HEK293 (cell line): ENCODE results near the gene EIF4G3.

Experiments
- HOXC10 ChIP-seq: sonication (generic); formaldehyde crosslinking; IDR thresholded peaks from 2 replicates; pipeline ENCODE4 v1.8.1; 2023; ENCODE audit warnings: mild to moderate bottlenecking, missing genetic modification reagents
- KLF1 ChIP-seq: fragments of 450-650 bp; formaldehyde crosslinking; IDR thresholded peaks from 2 replicates; pipeline ENCODE4 v1.5.1; 2016; ENCODE audit warnings: missing biosample characterization, missing genetic modification characterization
- KLF10 ChIP-seq: fragments of 450-650 bp; IDR thresholded peaks from 2 replicates; pipeline ENCODE4 v1.5.1; 2018; ENCODE audit warnings: missing biosample characterization, mild to moderate bottlenecking, missing genetic modification characterization
- KLF8 ChIP-seq: fragments of 450-650 bp; formaldehyde crosslinking; IDR thresholded peaks from 2 replicates; pipeline ENCODE4 v1.5.1; 2016; ENCODE audit warnings: missing biosample characterization, missing genetic modification characterization
- KLF9 ChIP-seq: fragments of 450-650 bp; formaldehyde crosslinking; IDR thresholded peaks from 2 replicates; pipeline ENCODE4 v1.5.1; 2016; ENCODE audit warnings: missing biosample characterization, missing genetic modification characterization, low read depth
- OVOL3 ChIP-seq: fragments of 450-650 bp; formaldehyde crosslinking; IDR thresholded peaks from 2 replicates; pipeline ENCODE4 v1.5.1; 2016; ENCODE audit warnings: missing biosample characterization, missing genetic modification characterization
- SCRT1 ChIP-seq: fragments of 450-650 bp; formaldehyde crosslinking; IDR thresholded peaks from 2 replicates; pipeline ENCODE4 v1.5.1; 2016; ENCODE audit warnings: missing biosample characterization, missing genetic modification characterization, borderline replicate concordance
- SP2 ChIP-seq: fragments of 450-650 bp; formaldehyde crosslinking; IDR thresholded peaks from 2 replicates; pipeline ENCODE4 v1.5.1; 2016; ENCODE audit warnings: missing biosample characterization, missing genetic modification characterization
- SP3 ChIP-seq: fragments of 450-650 bp; formaldehyde crosslinking; IDR thresholded peaks from 2 replicates; pipeline ENCODE4 v1.5.1; 2016; ENCODE audit warnings: missing biosample characterization, missing genetic modification characterization
- SP7 ChIP-seq: fragments of 450-650 bp; formaldehyde crosslinking; IDR thresholded peaks from 2 replicates; pipeline ENCODE4 v1.5.1; 2016; ENCODE audit warnings: missing biosample characterization, missing genetic modification characterization
- TRIM28 ChIP-seq: IDR thresholded peaks from 2 replicates; pipeline ENCODE4 v1.6.1; 2011; ENCODE audit warnings: low read length, control low read depth, borderline replicate concordance
- WT1 ChIP-seq: fragments of 450-650 bp; formaldehyde crosslinking; IDR thresholded peaks from 2 replicates; pipeline ENCODE4 v1.5.1; 2016; ENCODE audit warnings: missing biosample characterization, missing genetic modification characterization
- ZBTB17 ChIP-seq: fragments of 450-650 bp; formaldehyde crosslinking; IDR thresholded peaks from 2 replicates; pipeline ENCODE4 v1.5.1; 2016; ENCODE audit warnings: missing biosample characterization, missing genetic modification characterization
- ZBTB21 ChIP-seq: fragments of 450-650 bp; formaldehyde crosslinking; IDR thresholded peaks from 2 replicates; pipeline ENCODE4 v1.5.1; 2017; ENCODE audit warnings: missing biosample characterization, missing genetic modification characterization
- ZFHX2 ChIP-seq: fragments of 450-650 bp; formaldehyde crosslinking; conservative IDR thresholded peaks from 2 replicates; pipeline ENCODE4 v1.5.1; 2016; ENCODE audit warnings: missing biosample characterization, missing genetic modification characterization
- ZNF114 ChIP-seq: fragments of 450-650 bp; formaldehyde crosslinking; IDR thresholded peaks from 2 replicates; pipeline ENCODE4 v1.5.0; 2017; ENCODE audit warnings: missing biosample characterization, missing genetic modification characterization
- ZNF140 ChIP-seq: fragments of 450-650 bp; formaldehyde crosslinking; IDR thresholded peaks from 2 replicates; pipeline ENCODE4 v1.5.1; 2016; ENCODE audit warnings: missing biosample characterization, missing genetic modification characterization
- ZNF169 ChIP-seq: fragments of 450-650 bp; formaldehyde crosslinking; IDR thresholded peaks from 2 replicates; pipeline ENCODE4 v1.5.1; 2016; ENCODE audit warnings: missing biosample characterization, missing genetic modification characterization
- ZNF362 ChIP-seq: fragments of 450-650 bp; formaldehyde crosslinking; IDR thresholded peaks from 2 replicates; pipeline ENCODE4 v1.5.1; 2016; ENCODE audit warnings: missing biosample characterization, missing genetic modification characterization
- ZNF433 ChIP-seq: fragments of 450-650 bp; formaldehyde crosslinking; IDR thresholded peaks from 2 replicates; pipeline ENCODE4 v1.5.1; 2016; ENCODE audit warnings: missing biosample characterization, missing genetic modification characterization, low read depth
- ZNF600 ChIP-seq: fragments of 450-650 bp; formaldehyde crosslinking; IDR thresholded peaks from 2 replicates; pipeline ENCODE4 v1.5.1; 2016; ENCODE audit warnings: missing biosample characterization, missing genetic modification characterization
- ZNF626 ChIP-seq: fragments of 450-650 bp; sonication (Bioruptor Pico); formaldehyde crosslinking; IDR thresholded peaks from 2 replicates; pipeline ENCODE4 v1.5.1; 2018; ENCODE audit warnings: missing biosample characterization, missing genetic modification characterization, inconsistent platforms
- ZNF639 ChIP-seq: fragments of 450-650 bp; formaldehyde crosslinking; IDR thresholded peaks from 2 replicates; pipeline ENCODE4 v1.5.1; 2016; ENCODE audit warnings: missing biosample characterization, missing genetic modification characterization
- ZNF660 ChIP-seq: fragments of 450-650 bp; IDR thresholded peaks from 2 replicates; pipeline ENCODE4 v1.5.1; 2018; ENCODE audit warnings: missing biosample characterization, mild to moderate bottlenecking, missing genetic modification characterization
- ZNF76 ChIP-seq: fragments of 450-650 bp; formaldehyde crosslinking; IDR thresholded peaks from 2 replicates; pipeline ENCODE4; 2016; ENCODE audit warnings: low read depth, missing biosample characterization, missing genetic modification characterization, borderline replicate concordance
- ZNF792 ChIP-seq: fragments of 450-650 bp; formaldehyde crosslinking; IDR thresholded peaks from 2 replicates; pipeline ENCODE4 v1.5.1; 2016; ENCODE audit warnings: missing biosample characterization, missing genetic modification characterization
- ZXDB ChIP-seq: fragments of 450-650 bp; formaldehyde crosslinking; IDR thresholded peaks from 2 replicates; pipeline ENCODE4 v1.5.1; 2016; ENCODE audit warnings: missing biosample characterization, missing genetic modification characterization
- TF ChIP-seq, protein P1 (sequence below): fragments of 450-650 bp; formaldehyde crosslinking; IDR thresholded peaks from 2 replicates; pipeline ENCODE4 v1.5.1; 2016; ENCODE audit warnings: missing biosample characterization, missing genetic modification characterization
- TF ChIP-seq, protein P2 (sequence below): fragments of 450-650 bp; formaldehyde crosslinking; IDR thresholded peaks from 2 replicates; pipeline ENCODE4 v1.5.1; 2016; ENCODE audit warnings: missing biosample characterization, missing genetic modification characterization
- TF ChIP-seq, protein P3 (sequence below): fragments of 450-650 bp; formaldehyde crosslinking; IDR thresholded peaks from 2 replicates; pipeline ENCODE4 v1.5.1; 2016; ENCODE audit warnings: missing biosample characterization, missing genetic modification characterization
- TF ChIP-seq, protein P4 (sequence below): sonication (generic); formaldehyde crosslinking; IDR thresholded peaks from 2 replicates; pipeline ENCODE4 v1.8.1; 2022; ENCODE audit warnings: mild to moderate bottlenecking, moderate library complexity, missing genetic modification reagents

EIF4G3 gene

DNA sequence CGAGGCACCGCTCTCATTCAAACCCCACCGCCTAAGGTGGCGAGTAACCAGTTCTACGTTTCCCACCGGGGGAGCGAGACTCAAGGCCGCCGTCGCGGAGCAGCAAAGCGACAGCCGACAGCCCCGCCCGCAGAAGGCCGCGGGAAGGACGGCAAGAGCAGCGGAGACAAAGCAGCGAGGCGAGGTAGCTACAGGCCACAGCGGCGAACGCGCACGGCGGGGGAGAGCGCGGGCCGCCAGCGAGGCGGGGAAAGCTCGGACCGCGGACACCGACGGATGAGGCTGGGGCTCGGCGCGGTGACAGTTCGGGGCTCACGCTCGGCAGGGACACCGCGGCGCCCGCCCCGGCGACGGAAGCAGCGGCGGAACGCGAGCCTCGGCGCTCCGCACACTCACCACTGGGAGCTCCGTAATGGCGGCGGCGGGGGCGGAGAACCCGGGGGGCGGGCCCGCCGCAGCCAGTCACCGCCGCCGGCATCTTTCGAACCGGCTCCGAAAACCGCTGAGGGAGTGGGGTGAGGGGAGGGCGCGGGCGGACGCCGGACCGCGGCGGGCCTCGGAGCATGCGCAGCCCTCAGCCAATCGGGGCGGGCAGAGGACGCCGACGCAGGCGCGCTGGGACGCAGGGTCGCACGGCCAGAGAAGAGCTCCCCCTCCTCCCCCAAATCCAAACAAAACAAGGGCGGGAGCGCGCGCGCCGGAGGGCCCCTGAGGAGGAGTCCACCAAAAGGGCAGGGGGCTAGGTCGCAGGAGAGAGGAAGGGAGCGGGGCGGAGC, 390.3 kb downstream of the EIF4G3 start (continued):
- TF ChIP-seq, protein P1, sequence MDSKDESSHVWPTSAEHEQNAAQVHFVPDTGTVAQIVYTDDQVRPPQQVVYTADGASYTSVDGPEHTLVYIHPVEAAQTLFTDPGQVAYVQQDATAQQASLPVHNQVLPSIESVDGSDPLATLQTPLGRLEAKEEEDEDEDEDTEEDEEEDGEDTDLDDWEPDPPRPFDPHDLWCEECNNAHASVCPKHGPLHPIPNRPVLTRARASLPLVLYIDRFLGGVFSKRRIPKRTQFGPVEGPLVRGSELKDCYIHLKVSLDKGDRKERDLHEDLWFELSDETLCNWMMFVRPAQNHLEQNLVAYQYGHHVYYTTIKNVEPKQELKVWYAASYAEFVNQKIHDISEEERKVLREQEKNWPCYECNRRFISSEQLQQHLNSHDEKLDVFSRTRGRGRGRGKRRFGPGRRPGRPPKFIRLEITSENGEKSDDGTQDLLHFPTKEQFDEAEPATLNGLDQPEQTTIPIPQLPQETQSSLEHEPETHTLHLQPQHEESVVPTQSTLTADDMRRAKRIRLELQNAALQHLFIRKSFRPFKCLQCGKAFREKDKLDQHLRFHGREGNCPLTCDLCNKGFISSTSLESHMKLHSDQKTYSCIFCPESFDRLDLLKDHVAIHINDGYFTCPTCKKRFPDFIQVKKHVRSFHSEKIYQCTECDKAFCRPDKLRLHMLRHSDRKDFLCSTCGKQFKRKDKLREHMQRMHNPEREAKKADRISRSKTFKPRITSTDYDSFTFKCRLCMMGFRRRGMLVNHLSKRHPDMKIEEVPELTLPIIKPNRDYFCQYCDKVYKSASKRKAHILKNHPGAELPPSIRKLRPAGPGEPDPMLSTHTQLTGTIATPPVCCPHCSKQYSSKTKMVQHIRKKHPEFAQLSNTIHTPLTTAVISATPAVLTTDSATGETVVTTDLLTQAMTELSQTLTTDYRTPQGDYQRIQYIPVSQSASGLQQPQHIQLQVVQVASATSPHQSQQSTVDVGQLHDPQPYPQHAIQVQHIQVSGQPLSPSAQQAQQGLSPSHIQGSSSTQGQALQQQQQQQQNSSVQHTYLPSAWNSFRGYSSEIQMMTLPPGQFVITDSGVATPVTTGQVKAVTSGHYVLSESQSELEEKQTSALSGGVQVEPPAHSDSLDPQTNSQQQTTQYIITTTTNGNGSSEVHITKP (tag by site-specific recombination), result peak; percentile 69
- no peak for TF ChIP-seq OVOL3
- TF ChIP-seq, protein P2, sequence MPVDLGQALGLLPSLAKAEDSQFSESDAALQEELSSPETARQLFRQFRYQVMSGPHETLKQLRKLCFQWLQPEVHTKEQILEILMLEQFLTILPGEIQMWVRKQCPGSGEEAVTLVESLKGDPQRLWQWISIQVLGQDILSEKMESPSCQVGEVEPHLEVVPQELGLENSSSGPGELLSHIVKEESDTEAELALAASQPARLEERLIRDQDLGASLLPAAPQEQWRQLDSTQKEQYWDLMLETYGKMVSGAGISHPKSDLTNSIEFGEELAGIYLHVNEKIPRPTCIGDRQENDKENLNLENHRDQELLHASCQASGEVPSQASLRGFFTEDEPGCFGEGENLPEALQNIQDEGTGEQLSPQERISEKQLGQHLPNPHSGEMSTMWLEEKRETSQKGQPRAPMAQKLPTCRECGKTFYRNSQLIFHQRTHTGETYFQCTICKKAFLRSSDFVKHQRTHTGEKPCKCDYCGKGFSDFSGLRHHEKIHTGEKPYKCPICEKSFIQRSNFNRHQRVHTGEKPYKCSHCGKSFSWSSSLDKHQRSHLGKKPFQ (tag by site-specific recombination), result peak; percentile 50; the same call in 1 of the 2 replicates
- TF ChIP-seq ZNF169 (tag by site-specific recombination), result peak; percentile 68; the same call in 1 of the 2 replicates
- peak; percentile 36 for TF ChIP-seq ZXDB (tag by site-specific recombination)
- peak; percentile 20; the same call in 1 of the 2 replicates for TF ChIP-seq SP7 (tag by site-specific recombination)
- TF ChIP-seq, protein P3, sequence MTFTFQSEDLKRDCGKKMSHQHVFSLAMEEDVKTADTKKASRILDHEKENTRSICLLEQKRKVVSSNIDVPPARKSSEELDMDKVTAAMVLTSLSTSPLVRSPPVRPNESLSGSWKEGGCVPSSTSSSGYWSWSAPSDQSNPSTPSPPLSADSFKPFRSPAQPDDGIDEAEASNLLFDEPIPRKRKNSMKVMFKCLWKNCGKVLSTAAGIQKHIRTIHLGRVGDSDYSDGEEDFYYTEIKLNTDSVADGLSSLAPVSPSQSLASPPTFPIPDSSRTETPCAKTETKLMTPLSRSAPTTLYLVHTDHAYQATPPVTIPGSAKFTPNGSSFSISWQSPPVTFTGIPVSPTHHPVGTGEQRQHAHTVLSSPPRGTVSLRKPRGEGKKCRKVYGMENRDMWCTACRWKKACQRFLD (tag by site-specific recombination), result no peak
- TF ChIP-seq ZNF660 (tag by site-specific recombination), result peak; percentile 87
- TF ChIP-seq SCRT1 (tag by site-specific recombination), result no peak
- TF ChIP-seq ZFHX2 (tag by site-specific recombination), result peak; percentile 87
- TF ChIP-seq WT1 (tag by site-specific recombination), result peak; percentile 45; the same call in 1 of the 2 replicates
- TF ChIP-seq SP2 (tag by site-specific recombination), result peak; percentile 69
- TF ChIP-seq KLF10 (tag by site-specific recombination), result peak; percentile 91
- peak; percentile 78 for TF ChIP-seq KLF9
- TF ChIP-seq KLF8 (tag by site-specific recombination), result peak; percentile 71
- TF ChIP-seq ZNF76, result peak; percentile 43; the same call in 1 of the 2 replicates
- peak; percentile 68; the same call in 1 of the 2 replicates for TF ChIP-seq ZNF792
- TF ChIP-seq ZBTB17 (tag by site-specific recombination), result peak; percentile 84
- TF ChIP-seq ZBTB21 (tag by site-specific recombination), result no peak
- no peak; the same call in 1 of the 2 replicates for TF ChIP-seq TRIM28
- peak; percentile 49; the same call in 1 of the 2 replicates for TF ChIP-seq ZNF600 (tag by site-specific recombination)
- TF ChIP-seq ZNF362, result no peak
- no peak for TF ChIP-seq ZNF140 (tag by site-specific recombination)
- no peak for TF ChIP-seq ZNF433 (tag by site-specific recombination)
- TF ChIP-seq ZNF626 (tag by site-specific recombination), result peak; percentile 65; the same call in 1 of the 2 replicates
- TF ChIP-seq, protein P4, sequence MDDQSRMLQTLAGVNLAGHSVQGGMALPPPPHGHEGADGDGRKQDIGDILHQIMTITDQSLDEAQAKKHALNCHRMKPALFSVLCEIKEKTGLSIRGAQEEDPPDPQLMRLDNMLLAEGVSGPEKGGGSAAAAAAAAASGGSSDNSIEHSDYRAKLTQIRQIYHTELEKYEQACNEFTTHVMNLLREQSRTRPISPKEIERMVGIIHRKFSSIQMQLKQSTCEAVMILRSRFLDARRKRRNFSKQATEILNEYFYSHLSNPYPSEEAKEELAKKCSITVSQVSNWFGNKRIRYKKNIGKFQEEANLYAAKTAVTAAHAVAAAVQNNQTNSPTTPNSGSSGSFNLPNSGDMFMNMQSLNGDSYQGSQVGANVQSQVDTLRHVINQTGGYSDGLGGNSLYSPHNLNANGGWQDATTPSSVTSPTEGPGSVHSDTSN (CRISPR knock-in tag), result peak; percentile 66; the same call in 1 of the 2 replicates
- peak; percentile 46 for TF ChIP-seq KLF1 (tag by site-specific recombination)
- TF ChIP-seq HOXC10 (CRISPR knock-in tag), result 0 out of 2 replicates have a peak, but pooled peaks have one; percentile 20
- no peak for TF ChIP-seq ZNF639
- TF ChIP-seq ZNF114 (tag by site-specific recombination), result no peak
- peak; percentile 76 for TF ChIP-seq SP3
